Astrocyte (in vitro differentiated cells and primary cell): ENCODE measurements around the gene F7. TPM values are rescaled to one million over a fixed set of nuclear protein-coding genes. Genes with fewer than 3 reads are reported as not detected.

Experiments
- DNase-seq: peaks from one replicate; pipeline ENCODE4 v3.0.0-alpha.2; 2010; ENCODE audit warnings: low read depth
- FAIRE-seq: peaks from 2 replicates; lab custom pipeline; 2011; peaks lifted over from hg19 to GRCh38; lab: Jason Lieb, UNC
- H2AFZ ChIP-seq: 2 replicates; pipeline ENCODE4 v1.6.0; 2012; ENCODE audit warnings: low read depth, low read length, inconsistent platforms
- H3K27ac ChIP-seq: 2 replicates; pipeline ENCODE4 v1.5.1; 2011; ENCODE audit warnings: low read depth, low read length, inconsistent platforms
- H3K27me3 ChIP-seq: 2 replicates; pipeline ENCODE4 v1.6.0; 2011; ENCODE audit warnings: low read length, inconsistent platforms; ENCODE audit not compliant: insufficient read depth
- H3K36me3 ChIP-seq: 2 replicates; pipeline ENCODE4 v1.5.1; 2011; ENCODE audit warnings: low read length, inconsistent platforms; ENCODE audit not compliant: insufficient read depth
- H3K4me1 ChIP-seq: 2 replicates; pipeline ENCODE4 v1.5.1; 2011; ENCODE audit warnings: low read length, inconsistent platforms; ENCODE audit not compliant: insufficient read depth
- H3K4me2 ChIP-seq: 2 replicates; pipeline ENCODE4 v1.6.0; 2012; ENCODE audit warnings: low read length, inconsistent platforms
- H3K4me3 ChIP-seq: 2 replicates; pipeline ENCODE4 v1.5.1; 2011; ENCODE audit warnings: low read depth, mild to moderate bottlenecking, low read length, inconsistent platforms; ENCODE audit not compliant: insufficient read depth
- H3K79me2 ChIP-seq: 2 replicates; pipeline ENCODE4 v1.6.0; 2012; ENCODE audit warnings: mild to moderate bottlenecking, low read length, inconsistent platforms; ENCODE audit not compliant: insufficient read depth
- H3K9ac ChIP-seq: 2 replicates; pipeline ENCODE4 v1.6.0; 2012; ENCODE audit warnings: mild to moderate bottlenecking, low read length, inconsistent platforms
- H3K9me3 ChIP-seq: 2 replicates; pipeline ENCODE4 v1.5.1; 2012; ENCODE audit warnings: low read depth, mild to moderate bottlenecking, low read length, inconsistent platforms; ENCODE audit not compliant: insufficient read depth
- H4K20me1 ChIP-seq: 2 replicates; pipeline ENCODE4 v1.6.0; 2012; ENCODE audit warnings: low read length, inconsistent platforms; ENCODE audit not compliant: insufficient read depth
- H3K27ac Mint-ChIP-seq: one replicate; pipeline ENCODE4 v1.8.0; 2021; ENCODE audit warnings: mild to moderate bottlenecking, mixed read lengths; ENCODE audit not compliant: unreplicated experiment
- H3K27me3 Mint-ChIP-seq: one replicate; pipeline ENCODE4 v1.8.0; 2021; ENCODE audit warnings: low read depth, mixed read lengths; ENCODE audit not compliant: unreplicated experiment
- H3K36me3 Mint-ChIP-seq: one replicate; pipeline ENCODE4 v1.8.0; 2021; ENCODE audit warnings: low read depth, mixed read lengths; ENCODE audit not compliant: unreplicated experiment
- H3K4me1 Mint-ChIP-seq: one replicate; pipeline ENCODE4 v1.8.0; 2021; ENCODE audit warnings: low read depth, mixed read lengths; ENCODE audit not compliant: unreplicated experiment
- H3K4me3 Mint-ChIP-seq: one replicate; pipeline ENCODE4 v1.8.0; 2021; ENCODE audit warnings: mild to moderate bottlenecking, moderate library complexity, mixed read lengths; ENCODE audit not compliant: unreplicated experiment
- H3K9me3 Mint-ChIP-seq: one replicate; pipeline ENCODE4 v1.8.0; 2021; ENCODE audit warnings: mild to moderate bottlenecking, mixed read lengths; ENCODE audit not compliant: unreplicated experiment
- CTCF ChIP-seq: IDR thresholded peaks from 2 replicates; pipeline ENCODE4 v1.5.1; 2011; ENCODE audit warnings: low read depth, mild to moderate bottlenecking, inconsistent platforms, low read length, moderate library complexity; ENCODE audit not compliant: insufficient read depth
- EZH2 ChIP-seq: IDR thresholded peaks from 2 replicates; pipeline ENCODE4 v1.6.1; 2012; ENCODE audit warnings: mild to moderate bottlenecking, low read length, inconsistent platforms; ENCODE audit not compliant: insufficient read depth
- total RNA-seq: library from RNA; stranded (reverse); gene quantifications from 2 replicates; pipeline ENCODE4 v1.2.1, GENCODE V29; 2021

F7 gene
- total RNA-seq, 1 donor from 2014 or later = not detected

- H3K27ac ChIP-seq = no peak overlapping the region
- DNase-seq (no peak), FAIRE-seq (no peak)
- H3K9ac ChIP-seq = no peak overlapping the region
- H4K20me1 ChIP-seq = no peaks in the 10 kb centered on the region
- no peaks in the 10 kb centered on the region for H3K79me2 ChIP-seq
- H3K4me3 ChIP-seq = no peak overlapping the region
- no peaks in the 10 kb centered on the region for H3K36me3 Mint-ChIP-seq
- H3K27me3 ChIP-seq = no peaks in the 10 kb centered on the region
- no peak overlapping the region for H3K4me2 ChIP-seq
- no peaks in the 10 kb centered on the region for H3K9me3 ChIP-seq
- H3K4me3 Mint-ChIP-seq = no peak overlapping the region
- no peak overlapping the region for H3K27ac Mint-ChIP-seq
- TF ChIP-seq CTCF (no peak), EZH2 (no peak)
- no peaks in the 10 kb centered on the region for H3K4me1 ChIP-seq
- no peaks in the 10 kb centered on the region for H3K9me3 Mint-ChIP-seq
- peaks cover 41% of the 10 kb centered on the region for H3K27me3 Mint-ChIP-seq
- no peaks in the 10 kb centered on the region for H3K4me1 Mint-ChIP-seq
- no peak overlapping the region for H2AFZ ChIP-seq
- no peaks in the 10 kb centered on the region for H3K36me3 ChIP-seq
Observed at GRCh38 chr13:113087923-113088690, 17.5 kb upstream of the F7 start.

GRCh38 chr13:113088691-113089020 lies 16.9 kb upstream of the F7 start:
- H3K79me2 ChIP-seq = no peaks in the 10 kb centered on the region
- Mint-ChIP-seq H3K27me3 (peaks cover 42% of the 10 kb centered on the region), H3K4me1 (no peaks in the 10 kb centered on the region), H3K4me3 (no peak overlapping the region), H3K9me3 (no peaks in the 10 kb centered on the region), H3K27ac (no peak overlapping the region), H3K36me3 (no peaks in the 10 kb centered on the region)
- TF ChIP-seq CTCF = no peak
- TF ChIP-seq EZH2 = no peak
- no peak overlapping the region for H3K9ac ChIP-seq
- FAIRE-seq (no peak), DNase-seq (no peak)
- no peak overlapping the region for H3K27ac ChIP-seq
- no peak overlapping the region for H3K4me3 ChIP-seq
- no peaks in the 10 kb centered on the region for H3K36me3 ChIP-seq
- H3K9me3 ChIP-seq = no peaks in the 10 kb centered on the region
- no peaks in the 10 kb centered on the region for H4K20me1 ChIP-seq
- H2AFZ ChIP-seq = no peak overlapping the region
- no peaks in the 10 kb centered on the region for H3K4me1 ChIP-seq
- no peak overlapping the region for H3K4me2 ChIP-seq
- H3K27me3 ChIP-seq = no peaks in the 10 kb centered on the region

GRCh38 chr13:113089693-113090414 lies 15.7 kb upstream of the F7 start:
- Histone ChIP-seq H3K36me3 (no peaks in the 10 kb centered on the region), H4K20me1 (no peaks in the 10 kb centered on the region), H3K4me3 (no peak overlapping the region), H3K27ac (no peak overlapping the region), H2AFZ (no peak overlapping the region), H3K79me2 (no peaks in the 10 kb centered on the region), H3K27me3 (no peaks in the 10 kb centered on the region), H3K4me2 (no peak overlapping the region), H3K9ac (no peak overlapping the region), H3K4me1 (no peaks in the 10 kb centered on the region), H3K9me3 (no peaks in the 10 kb centered on the region)
- Mint-ChIP-seq H3K9me3 (no peaks in the 10 kb centered on the region), H3K27me3 (peaks cover 50% of the 10 kb centered on the region), H3K4me3 (no peak overlapping the region), H3K36me3 (no peaks in the 10 kb centered on the region), H3K4me1 (no peaks in the 10 kb centered on the region), H3K27ac (no peak overlapping the region)
- no peak for DNase-seq
- no peak for FAIRE-seq
- TF ChIP-seq CTCF (no peak), EZH2 (no peak)
